T-helper 1 cell treated with Interleukin-12 subunit alpha and Interleukin-12 subunit beta and Interleukin-4 antibody, amounts not matched to agents 30 ng/mL and 1 ng/mL, for 36 hours (primary cell): ENCODE results near the gene NFIX. TPM values are rescaled to one million over a fixed set of nuclear protein-coding genes. Genes with fewer than 3 reads are reported as not detected.

ENCODE experiments used
- intact Hi-C: fragments of 100-400 bp; cut with micrococcal nuclease; formaldehyde crosslinking; loops from one replicate; pipeline ENCODE4 v1.15.1; 2024
- total RNA-seq: library from RNA; stranded (reverse); gene quantifications from 2 replicates; pipeline ENCODE4 v1.2.3, GENCODE V29; 2022

Gene NFIX
- total RNA-seq, 1 donor from 2014 or later, result 0.96 TPM

- intact Hi-C loops, result no loop called here
Measured at GRCh38 chr19:13139633-13140311, 144.5 kb downstream of the NFIX start.

GRCh38 chr19:13146763-13147563, 151.7 kb downstream of the NFIX start:
- intact Hi-C loops, result no loop called here

Other genes starting within 250 kb of the NFIX start
- gene BEST2, start 243.7 kb upstream of the NFIX start, total RNA-seq, result 0.10 TPM in 1 of 2 replicates, not detected in the other
- gene HOOK2, start 219.9 kb upstream of the NFIX start, total RNA-seq, result 16.5 and 17.9 TPM in 2 replicates
- 309 and 316 TPM in 2 replicates for gene JUNB, start 204.0 kb upstream of the NFIX start, total RNA-seq
- gene PRDX2, start 193.7 kb upstream of the NFIX start, total RNA-seq, result 300 and 302 TPM in 2 replicates
- 13.0 and 24.6 TPM in 2 replicates for gene THSD8, start 193.4 kb upstream of the NFIX start, total RNA-seq
- 24.3 and 30.5 TPM in 2 replicates for gene RNASEH2A, start 188.9 kb upstream of the NFIX start, total RNA-seq
- gene RTBDN, start 160.9 kb upstream of the NFIX start, total RNA-seq, result not detected in 2 replicates
- 0.49 and 1.1 TPM in 2 replicates for gene MAST1, start 157.0 kb upstream of the NFIX start, total RNA-seq
- gene DNASE2, start 114.0 kb upstream of the NFIX start, total RNA-seq, result 29.5 and 32.6 TPM in 2 replicates
- gene KLF1, start 108.3 kb upstream of the NFIX start, total RNA-seq, result 0.22 and 0.41 TPM in 2 replicates
- gene GCDH, start 104.3 kb upstream of the NFIX start, total RNA-seq, result 48.0 and 49.5 TPM in 2 replicates
- gene SYCE2, start 76.2 kb upstream of the NFIX start, total RNA-seq, result 1.9 and 2.8 TPM in 2 replicates
- 108 and 117 TPM in 2 replicates for gene FARSA, start 61.8 kb upstream of the NFIX start, total RNA-seq
- gene CALR, start 56.9 kb upstream of the NFIX start, total RNA-seq, result 1,347 and 1,385 TPM in 2 replicates
- 113 and 115 TPM in 2 replicates for gene RAD23A, start 49.6 kb upstream of the NFIX start, total RNA-seq
- 16.6 and 17.9 TPM in 2 replicates for gene GADD45GIP1, start 38.3 kb upstream of the NFIX start, total RNA-seq
- gene DAND5, start 25.9 kb upstream of the NFIX start, total RNA-seq, result 0.10 TPM in 1 of 2 replicates, not detected in the other
- gene LYL1, start 107.4 kb downstream of the NFIX start, total RNA-seq, result 3.6 and 4.2 TPM in 2 replicates
- 65.6 and 66.5 TPM in 2 replicates for gene TRMT1, start 121.3 kb downstream of the NFIX start, total RNA-seq
- 79.6 and 84.4 TPM in 2 replicates for gene NACC1, start 122.8 kb downstream of the NFIX start, total RNA-seq
- gene STX10, start 154.9 kb downstream of the NFIX start, total RNA-seq, result 51.3 and 52.9 TPM in 2 replicates
- gene IER2, start 154.9 kb downstream of the NFIX start, total RNA-seq, result 248 and 253 TPM in 2 replicates